ENCODE data around the gene SPDYE17. TPM values are rescaled to one million over a fixed set of nuclear protein-coding genes. Genes with fewer than 3 reads are reported as not detected.
"Not testable (repeated sequence)": the region's sequence is repeated elsewhere in the genome, so short reads cannot be mapped to it uniquely, and the experiment has no call there.

SPDYE17 gene
- total and polyA plus RNA-seq, 7 experiments from 2014 or later: not detected

DNA sequence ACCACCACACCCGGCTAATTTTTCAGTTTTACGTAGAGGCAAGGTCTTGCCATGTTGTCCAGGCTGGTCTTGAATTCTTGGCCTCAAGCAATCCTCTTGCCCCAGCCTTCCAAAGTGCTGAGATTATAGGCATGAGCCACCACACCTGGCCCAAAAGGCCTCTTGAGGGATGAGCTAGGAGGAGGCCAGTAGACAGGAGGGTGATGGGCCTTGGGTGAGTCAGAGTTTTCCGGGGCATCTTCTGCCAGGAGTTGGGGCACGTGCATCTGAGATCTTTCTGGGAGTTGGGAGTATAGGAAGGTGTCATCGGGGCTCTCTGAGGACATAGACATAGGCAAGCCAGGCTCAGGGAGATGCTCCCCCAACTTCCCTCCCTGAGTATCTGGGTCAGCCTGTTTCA, 48.8 kb downstream of the SPDYE17 start:
- H3K27ac Mint-ChIP-seq; H3K36me3 Mint-ChIP-seq; H3K9me3 ChIP-seq (ENCODE audit: control insufficient read depth in 2 of 3, low read length in 3 of 3); H3K27me3 ChIP-seq (ENCODE audit: control insufficient read depth in 2 of 2, insufficient read depth in 2 of 2, low read length in 2 of 2); POLR2A ChIA-PET; H3K4me3 ChIP-seq (ENCODE audit: low read length); H3K27ac ChIP-seq (ENCODE audit: low read depth, low read length); CTCF ChIA-PET; ATAC-seq; H3K27me3 Mint-ChIP-seq; H3K36me3 ChIP-seq (ENCODE audit: control insufficient read depth in 2 of 3, insufficient read depth in 3 of 3, low read length in 3 of 3); DNase-seq; H3K4me3 Mint-ChIP-seq; H3K4me1 Mint-ChIP-seq; H3K9me3 Mint-ChIP-seq; intact Hi-C loops (cut with micrococcal nuclease); H3K4me1 ChIP-seq (ENCODE audit: control insufficient read depth in 2 of 2, insufficient read depth in 2 of 2, low read length in 2 of 2): not testable (repeated sequence)

GRCh38 chr7:76982501-76982900, 49.7 kb downstream of the SPDYE17 start:
- ATAC-seq; POLR2A ChIA-PET; H3K27me3 ChIP-seq (ENCODE audit: control insufficient read depth in 2 of 2, insufficient read depth in 2 of 2, low read length in 2 of 2); CTCF ChIA-PET; H3K4me1 Mint-ChIP-seq; H3K4me3 ChIP-seq (ENCODE audit: low read length); H3K36me3 ChIP-seq (ENCODE audit: control insufficient read depth in 2 of 3, insufficient read depth in 3 of 3, low read length in 3 of 3); H3K27ac Mint-ChIP-seq; H3K4me3 Mint-ChIP-seq; H3K9me3 ChIP-seq (ENCODE audit: control insufficient read depth in 2 of 3, low read length in 3 of 3); H3K27ac ChIP-seq (ENCODE audit: low read depth, low read length); intact Hi-C loops (cut with micrococcal nuclease); H3K9me3 Mint-ChIP-seq; H3K27me3 Mint-ChIP-seq; H3K36me3 Mint-ChIP-seq; H3K4me1 ChIP-seq (ENCODE audit: control insufficient read depth in 2 of 2, insufficient read depth in 2 of 2, low read length in 2 of 2); DNase-seq: not testable (repeated sequence)

DNA sequence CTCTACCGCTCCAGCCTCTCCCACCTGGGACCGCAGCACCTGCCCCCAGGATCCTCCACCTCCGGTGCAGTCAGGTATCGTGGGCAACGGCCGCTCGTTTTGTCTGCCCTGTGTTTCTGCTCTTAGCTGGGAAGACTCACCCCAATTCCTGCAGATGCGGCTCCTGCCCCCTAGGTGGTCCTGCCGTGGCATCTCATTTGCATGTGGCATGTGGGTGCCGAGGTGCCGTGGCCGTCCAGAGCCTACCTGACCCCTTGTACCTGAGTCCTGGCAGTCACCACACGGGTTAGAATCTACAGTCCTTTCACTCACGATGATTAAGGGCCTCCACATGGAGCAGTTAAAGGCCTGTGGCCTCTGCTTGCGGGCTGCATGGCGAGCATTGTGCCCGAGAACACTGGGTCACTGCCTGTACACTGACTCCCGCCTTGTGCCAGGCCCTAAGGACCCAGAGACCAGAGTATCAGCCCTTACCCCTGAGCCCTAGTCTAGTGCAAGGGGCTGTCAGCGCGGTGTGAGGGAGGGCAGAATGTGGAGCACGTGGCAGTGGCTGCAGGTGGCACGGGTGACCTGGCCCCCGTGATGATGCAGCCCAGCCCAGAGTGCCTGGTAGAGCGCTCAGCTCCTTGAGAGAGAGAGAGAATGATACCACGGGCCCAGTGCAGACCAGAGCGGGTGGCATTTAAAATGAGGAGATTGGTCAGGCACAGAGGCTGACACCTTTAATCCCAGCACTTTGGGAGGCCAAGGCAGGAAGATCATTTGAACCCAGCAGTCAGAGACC, 50.8 kb downstream of the SPDYE17 start:
- H3K27me3 Mint-ChIP-seq; H3K36me3 Mint-ChIP-seq; H3K9me3 Mint-ChIP-seq; CTCF ChIA-PET; DNase-seq; intact Hi-C loops (cut with micrococcal nuclease); H3K4me3 ChIP-seq (ENCODE audit: low read length); H3K36me3 ChIP-seq (ENCODE audit: control insufficient read depth in 2 of 3, insufficient read depth in 3 of 3, low read length in 3 of 3); POLR2A ChIA-PET; H3K4me1 ChIP-seq (ENCODE audit: control insufficient read depth in 2 of 2, insufficient read depth in 2 of 2, low read length in 2 of 2); H3K27ac ChIP-seq (ENCODE audit: low read depth, low read length); H3K4me1 Mint-ChIP-seq; ATAC-seq; H3K27me3 ChIP-seq (ENCODE audit: control insufficient read depth in 2 of 2, insufficient read depth in 2 of 2, low read length in 2 of 2); H3K9me3 ChIP-seq (ENCODE audit: control insufficient read depth in 2 of 3, low read length in 3 of 3); H3K4me3 Mint-ChIP-seq: not testable (repeated sequence)
- H3K27ac Mint-ChIP-seq: peak overlapping the region in 1 of 9 donors; percentile 58

DNA sequence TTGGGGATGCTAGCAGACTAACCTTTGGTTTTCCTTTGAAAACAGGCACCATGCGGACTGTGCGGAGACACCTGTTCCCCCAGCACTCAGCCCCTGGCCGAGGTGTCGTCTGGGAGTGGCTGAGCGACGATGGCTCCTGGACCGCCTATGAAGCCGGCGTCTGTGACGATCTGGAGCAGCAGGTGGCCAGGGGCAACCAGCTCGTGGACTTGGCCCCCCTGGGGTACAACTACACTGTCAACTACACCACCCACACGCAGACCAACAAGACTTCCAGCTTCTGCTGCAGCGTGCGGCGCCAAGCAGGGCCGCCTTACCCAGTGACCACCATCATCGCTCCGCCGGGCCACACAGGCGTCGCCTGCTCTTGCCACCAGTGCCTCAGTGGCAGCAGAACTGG, 51.6 kb downstream of the SPDYE17 start:
- H3K27ac Mint-ChIP-seq; H3K4me3 Mint-ChIP-seq; intact Hi-C loops (cut with micrococcal nuclease); H3K4me3 ChIP-seq (ENCODE audit: low read length); DNase-seq; H3K27ac ChIP-seq (ENCODE audit: low read depth, low read length); POLR2A ChIA-PET; ATAC-seq; CTCF ChIA-PET; H3K27me3 Mint-ChIP-seq; H3K4me1 ChIP-seq (ENCODE audit: control insufficient read depth in 2 of 2, insufficient read depth in 2 of 2, low read length in 2 of 2); H3K4me1 Mint-ChIP-seq; H3K9me3 Mint-ChIP-seq; H3K36me3 Mint-ChIP-seq; H3K9me3 ChIP-seq (ENCODE audit: control insufficient read depth in 2 of 3, low read length in 3 of 3); H3K27me3 ChIP-seq (ENCODE audit: control insufficient read depth in 2 of 2, insufficient read depth in 2 of 2, low read length in 2 of 2); H3K36me3 ChIP-seq (ENCODE audit: control insufficient read depth in 2 of 3, insufficient read depth in 3 of 3, low read length in 3 of 3): not testable (repeated sequence)

DNA sequence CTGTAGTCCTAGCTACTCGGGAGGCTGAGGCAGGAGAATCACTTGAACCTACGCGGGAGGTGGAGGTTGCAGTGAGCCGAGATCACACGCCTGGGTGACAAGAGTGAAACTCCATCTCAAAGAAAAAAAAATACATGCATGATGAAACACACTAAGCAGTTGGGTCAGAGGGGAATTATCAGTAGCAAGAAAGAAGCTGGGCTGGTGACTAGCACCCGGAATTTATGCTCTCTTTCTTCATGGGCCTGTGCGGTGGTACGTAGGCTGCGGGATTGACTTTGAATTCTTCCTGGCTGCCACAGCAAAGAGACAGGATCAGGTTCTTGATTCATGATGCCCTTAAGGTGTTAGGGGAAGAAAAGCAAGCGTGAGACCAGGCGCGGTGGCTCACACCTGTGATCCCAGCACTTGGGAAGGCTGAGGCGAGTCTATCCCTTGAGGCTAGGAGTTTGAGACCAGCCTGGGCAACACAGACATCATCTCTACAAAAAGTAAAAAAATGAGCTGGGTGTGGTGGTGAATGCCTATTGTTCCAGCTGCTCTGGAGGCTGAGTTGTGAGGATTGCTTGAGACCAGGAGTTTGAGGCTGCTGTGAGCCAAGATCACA, 54.3 kb downstream of the SPDYE17 start:
- H3K36me3 Mint-ChIP-seq; CTCF ChIA-PET; H3K4me1 Mint-ChIP-seq; H3K27me3 ChIP-seq (ENCODE audit: control insufficient read depth in 2 of 2, insufficient read depth in 2 of 2, low read length in 2 of 2); H3K27me3 Mint-ChIP-seq; POLR2A ChIA-PET; H3K27ac ChIP-seq (ENCODE audit: low read depth, low read length); intact Hi-C loops (cut with micrococcal nuclease); H3K9me3 Mint-ChIP-seq; H3K36me3 ChIP-seq (ENCODE audit: control insufficient read depth in 2 of 3, insufficient read depth in 3 of 3, low read length in 3 of 3); ATAC-seq; H3K9me3 ChIP-seq (ENCODE audit: control insufficient read depth in 2 of 3, low read length in 3 of 3); H3K4me3 ChIP-seq (ENCODE audit: low read length); H3K27ac Mint-ChIP-seq; H3K4me1 ChIP-seq (ENCODE audit: control insufficient read depth in 2 of 2, insufficient read depth in 2 of 2, low read length in 2 of 2); DNase-seq; H3K4me3 Mint-ChIP-seq: not testable (repeated sequence)

- intact Hi-C loops (cut with micrococcal nuclease); H3K4me1 Mint-ChIP-seq; H3K36me3 ChIP-seq (ENCODE audit: control insufficient read depth in 2 of 3, insufficient read depth in 3 of 3, low read length in 3 of 3); POLR2A ChIA-PET; H3K27me3 Mint-ChIP-seq; ATAC-seq; H3K9me3 ChIP-seq (ENCODE audit: control insufficient read depth in 2 of 3, low read length in 3 of 3); H3K27me3 ChIP-seq (ENCODE audit: control insufficient read depth in 2 of 2, insufficient read depth in 2 of 2, low read length in 2 of 2); CTCF ChIA-PET; H3K36me3 Mint-ChIP-seq; DNase-seq; H3K9me3 Mint-ChIP-seq; H3K4me3 Mint-ChIP-seq; H3K4me3 ChIP-seq (ENCODE audit: low read length); H3K27ac ChIP-seq (ENCODE audit: low read depth, low read length); H3K4me1 ChIP-seq (ENCODE audit: control insufficient read depth in 2 of 2, insufficient read depth in 2 of 2, low read length in 2 of 2): not testable (repeated sequence)
- peak overlapping the region in 1 of 9 donors; percentile 23 for H3K27ac Mint-ChIP-seq
These were observed 57.2 kb downstream of the SPDYE17 start for GRCh38 chr7:76974793-76975579.

- H3K4me1 Mint-ChIP-seq; DNase-seq; H3K9me3 Mint-ChIP-seq; H3K4me3 Mint-ChIP-seq; H3K4me1 ChIP-seq (ENCODE audit: control insufficient read depth in 2 of 2, insufficient read depth in 2 of 2, low read length in 2 of 2); H3K27ac ChIP-seq (ENCODE audit: low read depth, low read length); intact Hi-C loops (cut with micrococcal nuclease); POLR2A ChIA-PET; ATAC-seq; H3K4me3 ChIP-seq (ENCODE audit: low read length); H3K27ac Mint-ChIP-seq; H3K9me3 ChIP-seq (ENCODE audit: control insufficient read depth in 2 of 3, low read length in 3 of 3); H3K36me3 Mint-ChIP-seq; H3K27me3 ChIP-seq (ENCODE audit: control insufficient read depth in 2 of 2, insufficient read depth in 2 of 2, low read length in 2 of 2); CTCF ChIA-PET; H3K36me3 ChIP-seq (ENCODE audit: control insufficient read depth in 2 of 3, insufficient read depth in 3 of 3, low read length in 3 of 3); H3K27me3 Mint-ChIP-seq: not testable (repeated sequence)
These were observed 57.8 kb downstream of the SPDYE17 start for GRCh38 chr7:76974336-76974735.

All from naive thymus-derived CD4-positive, alpha-beta T cell (primary cell).